H9 (cell line): Measurements from ENCODE around the gene ATP1A2. TPM values are rescaled to one million over a fixed set of nuclear protein-coding genes. Genes with fewer than 3 reads are reported as not detected.

ENCODE experiments used
- DNase-seq: peaks from one replicate; pipeline ENCODE4 v3.0.0-alpha.2; 2017
- H2AFZ ChIP-seq: one replicate; pipeline ENCODE4 v1.6.1; 2013; ENCODE audit warnings: mild to moderate bottlenecking, low read length, control low read depth, moderate library complexity
- H2AK5ac ChIP-seq: 2 replicates; pipeline ENCODE4 v1.6.1; 2013; ENCODE audit warnings: low read length, control low read depth, mixed read lengths; ENCODE audit not compliant: insufficient read length
- H2BK120ac ChIP-seq: one replicate; pipeline ENCODE4 v1.6.1; 2013; ENCODE audit warnings: low read depth, mild to moderate bottlenecking, low read length, control low read depth, inconsistent platforms; ENCODE audit not compliant: poor library complexity, severe bottlenecking
- H2BK12ac ChIP-seq: 2 replicates; pipeline ENCODE4 v1.6.1; 2013; ENCODE audit warnings: low read length, control low read depth, mixed read lengths, low read depth; ENCODE audit not compliant: insufficient read length
- H2BK15ac ChIP-seq: 2 replicates; pipeline ENCODE4 v1.6.1; 2013; ENCODE audit warnings: low read depth, low read length, control low read depth
- H2BK20ac ChIP-seq: one replicate; pipeline ENCODE4 v1.6.1; 2013; ENCODE audit warnings: low read depth, mild to moderate bottlenecking, low read length, control low read depth, inconsistent platforms; ENCODE audit not compliant: poor library complexity, severe bottlenecking
- H2BK5ac ChIP-seq: 2 replicates; pipeline ENCODE4 v1.6.1; 2013; ENCODE audit warnings: low read length, control low read depth, mixed read lengths; ENCODE audit not compliant: insufficient read length
- H3K14ac ChIP-seq: 2 replicates; pipeline ENCODE4 v1.6.1; 2013; ENCODE audit warnings: low read length, control low read depth; ENCODE audit not compliant: insufficient read depth
- H3K18ac ChIP-seq: 2 replicates; pipeline ENCODE4 v1.6.1; 2013; ENCODE audit warnings: low read depth, mild to moderate bottlenecking, mixed read lengths, low read length, control low read depth; ENCODE audit not compliant: insufficient read length
- H3K23ac ChIP-seq: 2 replicates; pipeline ENCODE4 v1.6.1; 2013; ENCODE audit warnings: low read length, control low read depth, mixed read lengths, low read depth; ENCODE audit not compliant: insufficient read length
- H3K23me2 ChIP-seq: 2 replicates; pipeline ENCODE4 v1.6.1; 2013; ENCODE audit warnings: low read depth, mild to moderate bottlenecking, mixed read lengths, low read length, control low read depth; ENCODE audit not compliant: insufficient read length, poor library complexity, severe bottlenecking
- H3K27ac ChIP-seq: 2 replicates; pipeline ENCODE4 v1.5.1; 2013; ENCODE audit warnings: low read length, control low read depth, mixed read lengths, low read depth; ENCODE audit not compliant: insufficient read length
- H3K27me3 ChIP-seq: 2 replicates; pipeline ENCODE4 v1.6.1; 2013; ENCODE audit warnings: low read length, control low read depth, inconsistent platforms; ENCODE audit not compliant: insufficient read depth
- H3K4ac ChIP-seq: 2 replicates; pipeline ENCODE4 v1.6.1; 2013; ENCODE audit warnings: low read depth, mild to moderate bottlenecking, control low read depth, inconsistent platforms, low read length, moderate library complexity
- H3K4me1 ChIP-seq: 2 replicates; pipeline ENCODE4 v1.6.1; 2013; ENCODE audit warnings: low read length, control low read depth, inconsistent platforms; ENCODE audit not compliant: insufficient read depth
- H3K4me2 ChIP-seq: 2 replicates; pipeline ENCODE4 v1.6.1; 2013; ENCODE audit warnings: low read length, control low read depth, mixed read lengths; ENCODE audit not compliant: insufficient read length, insufficient read depth
- H3K56ac ChIP-seq: 2 replicates; pipeline ENCODE4 v1.6.1; 2013; ENCODE audit warnings: low read depth, mild to moderate bottlenecking, mixed read lengths, low read length, control low read depth; ENCODE audit not compliant: insufficient read length
- H3K79me1 ChIP-seq: 2 replicates; pipeline ENCODE4 v1.6.1; 2013; ENCODE audit warnings: low read depth, mild to moderate bottlenecking, moderate library complexity, low read length, control low read depth, inconsistent platforms; ENCODE audit not compliant: insufficient read depth, poor library complexity, severe bottlenecking
- H3K79me2 ChIP-seq: 2 replicates; pipeline ENCODE4 v1.6.1; 2013; ENCODE audit warnings: low read length, control low read depth, inconsistent platforms; ENCODE audit not compliant: insufficient read depth
- H3K9ac ChIP-seq: 2 replicates; pipeline ENCODE4 v1.6.1; 2013; ENCODE audit warnings: low read length, control low read depth, mixed read lengths; ENCODE audit not compliant: insufficient read length; ENCODE audit errors: extremely low read depth
- H3K9me3 ChIP-seq: one replicate; pipeline ENCODE4 v1.6.1; 2013; ENCODE audit warnings: low read depth, low read length, inconsistent platforms; ENCODE audit not compliant: control insufficient read depth
- H3T11ph ChIP-seq: one replicate; pipeline ENCODE4 v1.6.1; 2013; ENCODE audit warnings: mild to moderate bottlenecking, low read length, control low read depth, inconsistent platforms
- H4K20me1 ChIP-seq: one replicate; pipeline ENCODE4 v1.6.1; 2013; ENCODE audit not compliant: control insufficient read depth, insufficient read length, insufficient read depth
- H4K5ac ChIP-seq: 2 replicates; pipeline ENCODE4 v1.6.1; 2013; ENCODE audit warnings: low read depth, mild to moderate bottlenecking, mixed read lengths, low read length, control low read depth; ENCODE audit not compliant: insufficient read length
- H4K8ac ChIP-seq: replicated peaks from 2 replicates; pipeline ENCODE4 v1.6.1; 2013; ENCODE audit warnings: low read length, control low read depth, mixed read lengths, low read depth; ENCODE audit not compliant: insufficient read length
- H4K91ac ChIP-seq: 2 replicates; pipeline ENCODE4 v1.6.1; 2013; ENCODE audit warnings: low read depth, mild to moderate bottlenecking, moderate library complexity, mixed read lengths, low read length, control low read depth; ENCODE audit not compliant: insufficient read length
- H3K27ac Mint-ChIP-seq, 3 experiments: 2 replicates in 2 of 3; 3 replicates in 1 of 3; pipeline ENCODE4 v1.8.0; 2020 to 2021; ENCODE audit warnings: mixed read lengths in 3 of 3, mild to moderate bottlenecking in 1 of 3, moderate library complexity in 1 of 3
- H3K27me3 Mint-ChIP-seq: 2 replicates; pipeline ENCODE4 v1.8.0; 2021; ENCODE audit warnings: low read depth, mild to moderate bottlenecking, moderate library complexity, mixed read lengths
- H3K36me3 Mint-ChIP-seq, 3 experiments: 2 replicates in 2 of 3; 3 replicates in 1 of 3; pipeline ENCODE4 v1.8.0; 2020 to 2021; ENCODE audit warnings: low read depth in 3 of 3, mixed read lengths in 3 of 3; ENCODE audit not compliant: insufficient read depth in 1 of 3
- H3K4me1 Mint-ChIP-seq, 2 experiments: 2 replicates each; pipeline ENCODE4 v1.8.0; 2020; ENCODE audit warnings: mixed read lengths in 2 of 2
- H3K4me3 Mint-ChIP-seq, 2 experiments: 2 replicates in 1 of 2; 3 replicates in 1 of 2; pipeline ENCODE4 v1.8.0; 2020 to 2021; ENCODE audit warnings: mild to moderate bottlenecking in 2 of 2, mixed read lengths in 2 of 2, moderate library complexity in 1 of 2
- H3K9me3 Mint-ChIP-seq, 2 experiments: 2 replicates in 1 of 2; 3 replicates in 1 of 2; pipeline ENCODE4 v1.8.0; 2020; ENCODE audit warnings: mild to moderate bottlenecking in 2 of 2, mixed read lengths in 2 of 2, moderate library complexity in 1 of 2
- WGBS: extraction: QIAGEN DNeasy Blood & Tissue Kit; methylation state at CpG from one replicate; pipeline ENCODE4 v1.1.7; 2013; ENCODE audit warnings: missing lambda C conversion rate, low lambda C conversion rate, mixed read lengths; ENCODE audit not compliant: insufficient read length; ENCODE audit errors: extremely low coverage; 5-methylcytosine and 5-hydroxymethylcytosine counted together
- total RNA-seq: library from RNA; stranded (reverse); gene quantifications from 2 replicates; pipeline ENCODE4 v1.2.1, GENCODE V29; 2021
- TF ChIP-seq, protein P1 (sequence below): fragments of 200-600 bp; sonication (generic); conservative IDR thresholded peaks from 3 replicates; pipeline ENCODE4 v1.8.0; 2021; ENCODE audit warnings: antibody characterized with exemption, mild to moderate bottlenecking

ATP1A2 gene
- total RNA-seq, 1 experiment from 2014 or later: 3.0 TPM

DNA sequence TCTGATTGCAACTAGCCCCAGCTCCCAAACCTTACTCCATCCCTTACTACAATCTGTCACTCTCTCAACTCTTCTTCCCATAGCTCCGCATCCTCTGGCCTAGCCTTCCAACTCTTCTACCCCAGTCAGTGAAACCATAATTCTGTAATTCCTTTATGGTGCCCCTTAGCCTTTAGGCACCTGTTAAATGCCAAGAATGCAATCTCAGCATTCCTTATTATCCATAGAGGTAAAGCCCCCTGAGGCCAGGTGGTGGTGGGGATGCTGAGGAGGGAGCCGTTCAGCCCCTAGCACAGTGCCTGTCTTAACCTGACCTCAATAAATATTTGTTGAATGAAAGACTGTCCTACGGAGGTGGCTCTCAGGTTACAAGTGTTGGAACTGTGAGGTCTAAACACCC is 14.0 kb downstream of the ATP1A2 start:
- Mint-ChIP-seq H3K27me3 (peaks cover 2% of the 10 kb centered on the region), H3K4me3 (no peak overlapping the region), H3K4me1 (peaks cover 5 to 6% of the 10 kb centered on the region in 2 experiments), H3K36me3 (peaks cover 0 to 69% (median 68%) of the 10 kb centered on the region in 3 experiments; a peak in 5 of 7 replicates), H3K9me3 (no peaks in the 10 kb centered on the region), H3K27ac (no peak overlapping the region)
- Histone ChIP-seq H4K20me1 (no peaks in the 10 kb centered on the region), H2AK5ac (no peak overlapping the region), H4K91ac (no peak overlapping the region), H3K4me1 (no peaks in the 10 kb centered on the region; the same call in 1 of the 2 replicates), H4K5ac (no peak overlapping the region), H3K79me1 (no peaks in the 10 kb centered on the region), H3K4me2 (no peak overlapping the region), H2BK15ac (no peak overlapping the region), H3K56ac (no peak overlapping the region), H2AFZ (no peak overlapping the region), H3K9me3 (no peaks in the 10 kb centered on the region), H2BK5ac (no peak overlapping the region), H3K27ac (no peak overlapping the region), H3K4ac (no peak overlapping the region), H3K23ac (no peak overlapping the region), H4K8ac (no peak overlapping the region), H3K79me2 (no peaks in the 10 kb centered on the region), H3T11ph (no peak overlapping the region), H3K27me3 (no peaks in the 10 kb centered on the region), H2BK20ac (no peak overlapping the region), H3K14ac (no peak overlapping the region), H3K23me2 (no peaks in the 10 kb centered on the region), H2BK12ac (no peak overlapping the region), H3K9ac (no peak overlapping the region), H2BK120ac (no peak overlapping the region), H3K18ac (no peak overlapping the region)
- no CpG with 5 or more reads among the region's 3 CpGs for WGBS
- DNase-seq: no peak
- TF ChIP-seq, protein P1, sequence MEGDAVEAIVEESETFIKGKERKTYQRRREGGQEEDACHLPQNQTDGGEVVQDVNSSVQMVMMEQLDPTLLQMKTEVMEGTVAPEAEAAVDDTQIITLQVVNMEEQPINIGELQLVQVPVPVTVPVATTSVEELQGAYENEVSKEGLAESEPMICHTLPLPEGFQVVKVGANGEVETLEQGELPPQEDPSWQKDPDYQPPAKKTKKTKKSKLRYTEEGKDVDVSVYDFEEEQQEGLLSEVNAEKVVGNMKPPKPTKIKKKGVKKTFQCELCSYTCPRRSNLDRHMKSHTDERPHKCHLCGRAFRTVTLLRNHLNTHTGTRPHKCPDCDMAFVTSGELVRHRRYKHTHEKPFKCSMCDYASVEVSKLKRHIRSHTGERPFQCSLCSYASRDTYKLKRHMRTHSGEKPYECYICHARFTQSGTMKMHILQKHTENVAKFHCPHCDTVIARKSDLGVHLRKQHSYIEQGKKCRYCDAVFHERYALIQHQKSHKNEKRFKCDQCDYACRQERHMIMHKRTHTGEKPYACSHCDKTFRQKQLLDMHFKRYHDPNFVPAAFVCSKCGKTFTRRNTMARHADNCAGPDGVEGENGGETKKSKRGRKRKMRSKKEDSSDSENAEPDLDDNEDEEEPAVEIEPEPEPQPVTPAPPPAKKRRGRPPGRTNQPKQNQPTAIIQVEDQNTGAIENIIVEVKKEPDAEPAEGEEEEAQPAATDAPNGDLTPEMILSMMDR: no peak
